GM18951 (cell line): ENCODE measurements around the gene PUM2.

Source experiments
- POLR2A ChIP-seq: IDR thresholded peaks from 4 replicates; pipeline ENCODE4 v1.6.1; 2011; ENCODE audit warnings: mild to moderate bottlenecking; ENCODE audit not compliant: insufficient read length, insufficient read depth; ENCODE audit errors: extremely low read depth
- in situ Hi-C: fragments of 300-500 bp; cut with MboI; formaldehyde crosslinking; loops from one replicate; pipeline ENCODE4 v1.12.0; 2022; ENCODE audit warnings: low sequenced_read_pairs, mixed read lengths, inconsistent platforms; ENCODE audit not compliant: unreplicated experiment

Gene PUM2

DNA sequence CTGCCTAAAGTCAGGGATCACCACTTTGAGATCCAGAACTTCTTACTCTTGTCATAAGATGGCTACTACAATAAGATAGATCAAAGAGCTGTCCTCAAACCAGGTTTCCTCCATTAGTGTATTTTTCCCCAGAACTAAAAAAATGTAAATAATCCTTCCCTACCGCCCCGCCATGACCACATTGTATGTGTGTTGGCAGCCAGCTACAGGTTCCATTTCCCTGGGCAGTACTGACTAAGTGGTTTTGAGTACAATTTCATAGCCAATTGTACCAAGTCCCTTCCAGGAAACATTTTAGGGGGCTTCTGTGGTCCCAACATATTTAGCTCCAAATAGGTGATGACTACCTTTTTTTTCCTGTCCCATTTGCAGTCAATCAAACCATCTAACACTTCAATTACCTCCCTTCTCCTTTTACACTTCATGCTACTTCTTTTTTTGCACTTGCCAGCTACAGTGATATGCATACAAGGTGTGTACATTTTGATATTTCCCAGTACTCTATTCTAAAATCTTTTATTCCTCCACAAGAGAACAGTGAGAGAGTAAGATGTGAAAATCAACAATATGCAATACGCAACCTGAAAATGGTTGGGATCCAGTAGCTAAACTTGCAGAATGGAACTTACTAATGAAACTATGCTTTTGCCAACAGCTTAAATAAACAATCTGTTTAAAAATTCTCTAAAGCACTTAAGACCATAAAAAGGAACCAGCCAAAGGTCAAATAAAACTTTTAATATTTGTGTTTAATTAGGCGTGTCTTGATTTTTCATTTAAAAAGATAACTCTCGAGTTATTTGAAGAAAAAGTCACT, 3.9 kb downstream of the PUM2 start:
- TF ChIP-seq POLR2A: no peak
- in situ Hi-C loops: no loop called here

DNA sequence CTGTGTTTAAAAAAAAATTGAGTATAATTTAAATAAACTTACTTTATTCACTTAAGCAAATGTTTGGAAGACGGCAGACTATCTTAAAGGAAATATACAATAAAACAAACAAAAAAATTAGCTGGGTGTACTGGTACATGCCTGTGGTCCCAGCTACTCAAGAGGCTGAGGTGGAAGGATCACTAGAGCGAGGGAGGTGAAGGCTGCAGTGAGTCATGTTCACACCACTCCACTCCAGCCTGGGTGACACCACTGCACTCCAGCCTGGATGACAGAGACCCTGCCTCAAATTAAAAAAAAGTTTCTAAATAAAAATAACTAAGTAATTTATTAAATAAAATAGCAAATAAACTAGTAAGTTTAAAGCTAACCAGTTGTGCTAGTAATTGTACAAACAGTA, 7.5 kb downstream of the PUM2 start:
- in situ Hi-C loops: no loop called here
- TF ChIP-seq POLR2A: no peak

DNA sequence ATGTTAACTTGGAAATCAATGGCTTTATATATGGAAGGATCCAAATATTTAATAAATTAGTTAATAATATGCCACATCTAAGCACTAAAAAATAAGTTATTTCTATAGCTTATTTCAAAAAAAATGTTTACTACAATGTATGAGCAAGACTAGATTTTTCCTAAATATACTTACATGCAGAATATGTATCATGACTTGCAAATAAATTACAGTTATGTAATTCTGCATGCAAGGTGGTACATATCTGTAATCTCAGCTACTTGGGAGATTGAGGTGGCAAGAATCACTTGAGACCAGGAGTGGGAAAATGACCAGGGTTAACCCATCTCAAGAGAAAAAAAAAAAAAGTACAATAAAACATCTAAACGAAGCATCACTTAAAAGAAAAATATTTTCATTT, 11.6 kb downstream of the PUM2 start:
- in situ Hi-C loops: no loop called here
- no peak for TF ChIP-seq POLR2A

DNA sequence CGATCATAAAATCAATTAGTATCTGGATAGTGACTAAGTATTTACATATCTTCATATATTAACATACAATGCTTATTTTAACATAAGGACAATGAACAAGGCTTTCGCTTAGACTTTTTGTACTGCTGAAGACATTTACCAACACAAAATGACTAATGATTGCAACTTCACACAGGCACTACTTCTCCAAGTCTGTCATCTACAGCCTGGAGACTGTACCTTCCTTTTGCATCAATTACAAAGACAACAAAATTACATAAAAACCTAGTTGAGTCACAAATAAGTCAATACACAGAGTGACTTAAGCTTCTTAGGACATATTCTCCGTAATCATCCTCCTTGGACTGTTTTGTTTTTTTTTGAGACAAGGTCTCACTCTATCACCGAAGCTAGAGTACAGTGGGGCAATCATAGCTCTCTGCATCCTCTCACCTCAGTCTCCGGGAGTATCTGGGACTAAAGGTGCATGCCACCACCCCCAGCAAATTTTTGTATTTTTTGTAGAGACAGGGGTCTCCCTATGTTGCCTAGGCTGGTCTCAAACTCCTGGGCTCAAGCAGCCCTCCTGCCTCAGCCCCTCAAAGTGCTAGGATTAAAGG, 15.9 kb downstream of the PUM2 start:
- in situ Hi-C loops: no loop called here
- no peak for TF ChIP-seq POLR2A

- in situ Hi-C loops: no loop called here
- no peak for TF ChIP-seq POLR2A
Observed at GRCh38 chr2:20333738-20334137, 16.9 kb downstream of the PUM2 start.

- in situ Hi-C loops: no loop called here
- TF ChIP-seq POLR2A: no peak
Observed at GRCh38 chr2:20330192-20330591, 20.5 kb downstream of the PUM2 start.

GRCh38 chr2:20327370-20327769, 23.3 kb downstream of the PUM2 start:
- no peak for TF ChIP-seq POLR2A
- in situ Hi-C loops: no loop called here

GRCh38 chr2:20326163-20326780, 24.4 kb downstream of the PUM2 start:
- in situ Hi-C loops: no loop called here
- TF ChIP-seq POLR2A: no peak

GRCh38 chr2:20322527-20323300, 27.9 kb downstream of the PUM2 start:
- in situ Hi-C loops: no loop called here
- TF ChIP-seq POLR2A: no peak

- in situ Hi-C loops: no loop called here
- no peak for TF ChIP-seq POLR2A
Observed at GRCh38 chr2:20317690-20318089, 33.0 kb downstream of the PUM2 start.

DNA sequence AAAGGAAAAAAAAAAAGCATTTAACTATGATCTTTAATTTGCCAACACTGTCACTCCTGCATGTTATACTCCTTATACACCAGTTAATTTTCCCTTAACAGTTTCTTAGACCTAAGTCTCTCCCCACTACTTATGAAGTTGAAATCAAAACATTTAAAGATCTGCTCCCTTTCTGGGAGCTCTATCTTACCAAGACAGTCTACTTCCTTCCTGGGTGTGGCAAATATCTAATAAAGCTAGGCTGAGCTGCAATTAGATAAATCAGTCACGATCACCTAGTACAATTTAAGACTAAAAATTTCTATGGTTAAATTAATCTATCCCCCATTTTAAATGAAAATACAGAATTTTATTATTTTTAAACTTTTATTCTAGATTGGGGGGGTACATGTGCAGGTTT, 33.4 kb downstream of the PUM2 start:
- no peak for TF ChIP-seq POLR2A
- in situ Hi-C loops: no loop called here

- TF ChIP-seq POLR2A: no peak
- in situ Hi-C loops: no loop called here
Observed at GRCh38 chr2:20314562-20315501, 35.8 kb downstream of the PUM2 start.
